HL-60/S4 (cell line): ENCODE data around the gene ZBTB17.

Experiments used
- in situ Hi-C: fragments of 300-500 bp; cut with MboI; formaldehyde crosslinking; loops from 2 replicates; pipeline ENCODE4 v1.14.3; 2022; ENCODE audit warnings: low sequenced_read_pairs

The ZBTB17 gene

GRCh38 chr1:15963363-15963967, 12.4 kb downstream of the ZBTB17 start:
- in situ Hi-C loops = no loop called here

- in situ Hi-C loops = no loop called here
Observed at GRCh38 chr1:15962671-15963362, 13.1 kb downstream of the ZBTB17 start.

GRCh38 chr1:15962176-15962575, 13.7 kb downstream of the ZBTB17 start:
- in situ Hi-C loops = no loop called here

GRCh38 chr1:15961492-15961891, 14.4 kb downstream of the ZBTB17 start:
- in situ Hi-C loops = no loop called here

- in situ Hi-C loops = no loop called here
Observed at GRCh38 chr1:15960808-15961207, 15.1 kb downstream of the ZBTB17 start.

GRCh38 chr1:15959827-15960446, 16.0 kb downstream of the ZBTB17 start:
- in situ Hi-C loops = no loop called here

- in situ Hi-C loops = no loop called here
Observed at GRCh38 chr1:15959424-15959823, 16.5 kb downstream of the ZBTB17 start.

- in situ Hi-C loops = no loop called here
Observed at GRCh38 chr1:15958793-15959192, 17.1 kb downstream of the ZBTB17 start.

GRCh38 chr1:15958111-15958510, 17.8 kb downstream of the ZBTB17 start:
- in situ Hi-C loops = no loop called here

- in situ Hi-C loops = no loop called here
Observed at GRCh38 chr1:15957221-15958095, 18.4 kb downstream of the ZBTB17 start.

GRCh38 chr1:15956150-15956549, 19.8 kb downstream of the ZBTB17 start:
- in situ Hi-C loops = no loop called here

GRCh38 chr1:15955552-15955951, 20.3 kb downstream of the ZBTB17 start:
- in situ Hi-C loops = no loop called here

GRCh38 chr1:15954316-15954715, 21.6 kb downstream of the ZBTB17 start:
- in situ Hi-C loops = no loop called here

- in situ Hi-C loops = no loop called here
Observed at GRCh38 chr1:15953791-15954241, 22.1 kb downstream of the ZBTB17 start.

GRCh38 chr1:15953294-15953771, 22.6 kb downstream of the ZBTB17 start:
- in situ Hi-C loops = no loop called here

- in situ Hi-C loops = no loop called here
Observed at GRCh38 chr1:15952317-15953258, 23.3 kb downstream of the ZBTB17 start.

GRCh38 chr1:15951341-15952153, 24.4 kb downstream of the ZBTB17 start:
- in situ Hi-C loops = no loop called here

GRCh38 chr1:15950763-15951295, 25.1 kb downstream of the ZBTB17 start:
- in situ Hi-C loops = no loop called here

GRCh38 chr1:15950302-15950701, 25.6 kb downstream of the ZBTB17 start:
- in situ Hi-C loops = no loop called here
